Testis (tissue), 3 donors: ENCODE measurements around the gene ERO1A. TPM values are rescaled to one million over a fixed set of nuclear protein-coding genes. Genes with fewer than 3 reads are reported as not detected.

ENCODE experiments used
- DNase-seq: peaks from one replicate; pipeline ENCODE4 v3.0.0-alpha.2; 2019
- H3K27ac ChIP-seq, 2 donors: fragments of 200-600 bp; sonication (generic); one replicate each; pipeline ENCODE4 v1.5.1; 2019
- H3K27me3 ChIP-seq: fragments of 200-600 bp; sonication (generic); one replicate; pipeline ENCODE4 v1.5.1; 2019
- H3K36me3 ChIP-seq: fragments of 200-600 bp; sonication (generic); one replicate; pipeline ENCODE4 v1.5.1; 2017; ENCODE audit warnings: low read depth; ENCODE audit errors: missing control alignments
- H3K4me1 ChIP-seq: fragments of 200-600 bp; sonication (generic); one replicate; pipeline ENCODE4 v1.5.1; 2019
- H3K4me3 ChIP-seq, 2 donors: fragments of 200-600 bp; sonication (generic); one replicate each; pipeline ENCODE4 v1.5.1; 2017 to 2019
- H3K9me3 ChIP-seq: fragments of 200-600 bp; sonication (generic); one replicate; pipeline ENCODE4 v1.5.1; 2017
- POLR2A ChIP-seq: fragments of 450-650 bp; IDR thresholded peaks from one replicate; pipeline ENCODE4 v1.6.1; 2017; ENCODE audit warnings: antibody characterized with exemption, mild to moderate bottlenecking, moderate library complexity
- WGBS, 2 donors: methylation state at CpG; one replicate each; pipeline ENCODE4 v1.1.5; 2018; 5-methylcytosine and 5-hydroxymethylcytosine counted together
- intact Hi-C: fragments of 100-400 bp; cut with DNase I; formaldehyde crosslinking; loops from one replicate; pipeline ENCODE4 v1.15.1; 2023; ENCODE audit warnings: low total_unique reads
- polyA plus RNA-seq: library from polyadenylated mRNA; stranded (reverse); fragments of 350-450 nt; fragmentation: Illumina TruSeq; extraction: RNeasy Lipid Tissue Mini Kit (QIAGEN cat#74804); gene quantifications from one replicate; pipeline ENCODE4 v1.2.3, GENCODE V29; 2014; ENCODE audit warnings: low read depth, low replicate concordance; ENCODE audit not compliant: insufficient read depth
- total RNA-seq, 2 donors: library from RNA; depleted of rRNA; stranded (reverse); fragments of >200 nt; gene quantifications; one replicate each; pipeline ENCODE4 v1.2.3, GENCODE V29; 2016
- TF ChIP-seq, protein P1 (sequence below), 3 experiments: fragments of 450-650 bp in 2 of 3; fragments of 200-600 bp in 1 of 3; sonication (generic) in 1 of 3; IDR thresholded peaks; one replicate each; pipeline ENCODE4 v1.5.1; 2016 to 2019; ENCODE audit warnings: antibody characterized with exemption in 3 of 3, mild to moderate bottlenecking in 2 of 3, moderate library complexity in 1 of 3

ERO1A gene
- total and polyA plus RNA-seq, 3 donors from 2014 or later: 11.0 to 27.7 (median 26.6) TPM

DNA sequence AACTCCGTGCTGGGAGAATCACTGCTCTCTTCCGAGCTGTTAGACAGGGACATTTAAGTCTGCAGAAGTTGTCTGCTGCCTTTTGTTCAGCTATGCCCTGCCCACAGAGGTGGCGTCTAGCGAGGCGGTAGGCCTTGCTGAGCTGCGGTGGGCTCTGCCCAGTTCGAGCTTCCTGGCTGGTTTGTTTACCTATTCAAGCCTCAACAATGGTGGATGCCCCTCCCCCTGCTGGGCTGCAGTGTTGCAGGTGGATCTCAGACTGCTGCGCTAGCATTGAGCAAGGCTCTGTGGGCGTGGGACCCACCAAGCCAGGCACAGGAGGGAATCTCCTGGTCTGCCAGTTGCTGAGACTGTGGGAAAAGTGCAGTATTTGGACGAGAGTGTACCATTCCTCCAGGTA, 99.0 kb downstream of the ERO1A start:
- H3K4me1 ChIP-seq: no peaks in the 10 kb centered on the region
- H3K4me3 ChIP-seq: no peak overlapping the region
- no peaks in the 10 kb centered on the region for H3K36me3 ChIP-seq
- TF ChIP-seq, protein P1, sequence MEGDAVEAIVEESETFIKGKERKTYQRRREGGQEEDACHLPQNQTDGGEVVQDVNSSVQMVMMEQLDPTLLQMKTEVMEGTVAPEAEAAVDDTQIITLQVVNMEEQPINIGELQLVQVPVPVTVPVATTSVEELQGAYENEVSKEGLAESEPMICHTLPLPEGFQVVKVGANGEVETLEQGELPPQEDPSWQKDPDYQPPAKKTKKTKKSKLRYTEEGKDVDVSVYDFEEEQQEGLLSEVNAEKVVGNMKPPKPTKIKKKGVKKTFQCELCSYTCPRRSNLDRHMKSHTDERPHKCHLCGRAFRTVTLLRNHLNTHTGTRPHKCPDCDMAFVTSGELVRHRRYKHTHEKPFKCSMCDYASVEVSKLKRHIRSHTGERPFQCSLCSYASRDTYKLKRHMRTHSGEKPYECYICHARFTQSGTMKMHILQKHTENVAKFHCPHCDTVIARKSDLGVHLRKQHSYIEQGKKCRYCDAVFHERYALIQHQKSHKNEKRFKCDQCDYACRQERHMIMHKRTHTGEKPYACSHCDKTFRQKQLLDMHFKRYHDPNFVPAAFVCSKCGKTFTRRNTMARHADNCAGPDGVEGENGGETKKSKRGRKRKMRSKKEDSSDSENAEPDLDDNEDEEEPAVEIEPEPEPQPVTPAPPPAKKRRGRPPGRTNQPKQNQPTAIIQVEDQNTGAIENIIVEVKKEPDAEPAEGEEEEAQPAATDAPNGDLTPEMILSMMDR (IDR thresholded peaks at IDR 0.05): no peak
- TF ChIP-seq POLR2A: no peak
- H3K9me3 ChIP-seq: no peaks in the 10 kb centered on the region
- H3K27me3 ChIP-seq: no peaks in the 10 kb centered on the region
- intact Hi-C loops: no loop called here
- 93 to 94% methylated on average over 10 of the region's 10 CpGs for WGBS, 2 donors
- no peak overlapping the region for H3K27ac ChIP-seq
- no peak for DNase-seq

DNA sequence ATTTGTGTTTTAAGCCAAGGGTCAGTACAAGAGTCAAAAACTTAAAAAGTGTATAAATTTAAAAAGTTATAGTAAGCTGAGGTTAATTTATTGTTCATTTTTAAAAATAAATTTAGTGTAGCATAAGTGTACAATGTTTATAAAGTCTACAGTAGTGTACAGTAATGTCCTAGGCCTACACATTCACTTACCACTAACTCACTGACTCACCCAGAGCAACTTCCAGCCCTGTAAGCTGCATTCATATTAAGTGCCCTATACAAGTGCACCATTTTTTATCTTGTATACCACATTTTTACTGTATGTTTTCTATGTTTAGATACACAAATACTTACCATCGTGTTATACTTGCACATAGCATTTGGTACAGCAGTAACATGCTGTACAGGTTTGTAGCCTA, 105.0 kb downstream of the ERO1A start:
- Histone ChIP-seq H3K27ac (no peak overlapping the region), H3K36me3 (no peaks in the 10 kb centered on the region), H3K27me3 (no peaks in the 10 kb centered on the region), H3K4me1 (no peaks in the 10 kb centered on the region), H3K4me3 (no peak overlapping the region), H3K9me3 (no peaks in the 10 kb centered on the region)
- 81 to 82% methylated on average over 1 of the region's 1 CpG for WGBS, 2 donors
- DNase-seq: no peak
- TF ChIP-seq, protein P1 (IDR thresholded peaks at IDR 0.05): no peak
- intact Hi-C loops: no loop called here

Other genes starting within 250 kb of the ERO1A start
- gene TXNDC16, start 143.1 kb downstream of the ERO1A start, total RNA-seq: 10 to 100 TPM; 15.8 to 21.5 TPM
- gene TXNDC16, start 143.1 kb downstream of the ERO1A start, polyA plus RNA-seq: 11.9 TPM
- 1 to 10 TPM; 7.1 to 9.4 TPM for gene GPR137C, start 142.7 kb downstream of the ERO1A start, total RNA-seq
- 2.9 TPM for gene GPR137C, start 142.7 kb downstream of the ERO1A start, polyA plus RNA-seq
- 10 to 100 TPM; 59.0 to 75.9 TPM for gene PSMC6, start 11.6 kb upstream of the ERO1A start, total RNA-seq
- 45.0 TPM for gene PSMC6, start 11.6 kb upstream of the ERO1A start, polyA plus RNA-seq
- gene STYX, start 34.6 kb upstream of the ERO1A start, total RNA-seq: 10 to 100 TPM; 20.4 to 26.5 TPM
- 19.5 TPM for gene STYX, start 34.6 kb upstream of the ERO1A start, polyA plus RNA-seq
- gene GNPNAT1, start 96.0 kb upstream of the ERO1A start, total RNA-seq: 10 to 100 TPM; 18.7 to 19.9 TPM
- gene GNPNAT1, start 96.0 kb upstream of the ERO1A start, polyA plus RNA-seq: 37.6 TPM